Activated T-helper 2 cell treated with anti-CD3 and anti-CD28 coated beads, Interferon-gamma antibody, Interleukin-2, Interleukin-4, amounts not matched to agents 10 μg/mL and 5 μg/mL and 100 μg/mL, durations not matched to agents 14 hours and 24 hours and 36 hours (primary cell): Measurements from ENCODE around the gene YTHDF1. TPM values are rescaled to one million over a fixed set of nuclear protein-coding genes. Genes with fewer than 3 reads are reported as not detected.
"Not testable (repeated sequence)": the region's sequence is repeated elsewhere in the genome, so short reads cannot be mapped to it uniquely, and the experiment has no call there.

Experiments
- DNase-seq: peaks from one replicate; pipeline ENCODE4 v3.0.0; 2021; ENCODE audit warnings: low spot score
- H3K27ac Mint-ChIP-seq: one replicate; pipeline ENCODE4 v1.8.0; 2021; ENCODE audit warnings: mixed read lengths
- H3K27me3 Mint-ChIP-seq: one replicate; pipeline ENCODE4 v1.8.0; 2021; ENCODE audit warnings: low read depth, mixed read lengths
- H3K36me3 Mint-ChIP-seq: one replicate; pipeline ENCODE4 v1.8.0; 2021; ENCODE audit warnings: low read depth, mixed read lengths
- H3K4me1 Mint-ChIP-seq: one replicate; pipeline ENCODE4 v1.8.0; 2021; ENCODE audit warnings: low read depth, mixed read lengths
- H3K4me3 Mint-ChIP-seq: one replicate; pipeline ENCODE4 v1.8.0; 2021; ENCODE audit warnings: low read depth, mild to moderate bottlenecking, moderate library complexity, mixed read lengths
- H3K9me3 Mint-ChIP-seq: one replicate; pipeline ENCODE4 v1.8.0; 2021; ENCODE audit warnings: mixed read lengths
- intact Hi-C: fragments of 100-400 bp; cut with micrococcal nuclease; formaldehyde crosslinking; loops from one replicate; pipeline ENCODE4 v1.15.1; 2023
- total RNA-seq: library from RNA; stranded (reverse); gene quantifications from 2 replicates; pipeline ENCODE4 v1.2.3, GENCODE V29; 2022

YTHDF1 gene
- total RNA-seq, 1 donor from 2014 or later, result 44.7 TPM

- no peak for DNase-seq
- intact Hi-C loops, result no loop called here
- Mint-ChIP-seq H3K9me3 (no peaks in the 10 kb centered on the region), H3K36me3 (no peaks in the 10 kb centered on the region), H3K27me3 (no peaks in the 10 kb centered on the region), H3K27ac (no peak overlapping the region), H3K4me3 (no peak overlapping the region), H3K4me1 (no peaks in the 10 kb centered on the region)
These were observed 54.7 kb downstream of the YTHDF1 start for GRCh38 chr20:63161176-63161651.

- H3K36me3 Mint-ChIP-seq, result no peaks in the 10 kb centered on the region
- H3K4me1 Mint-ChIP-seq, result no peaks in the 10 kb centered on the region
- no peak overlapping the region for H3K4me3 Mint-ChIP-seq
- no peaks in the 10 kb centered on the region for H3K27me3 Mint-ChIP-seq
- DNase-seq, result no peak
- no peaks in the 10 kb centered on the region for H3K9me3 Mint-ChIP-seq
- intact Hi-C loops, result no loop called here
- H3K27ac Mint-ChIP-seq, result no peak overlapping the region
These were observed 55.2 kb downstream of the YTHDF1 start for GRCh38 chr20:63160641-63161175.

- intact Hi-C loops, result no loop called here
These were observed 55.9 kb downstream of the YTHDF1 start for GRCh38 chr20:63159826-63160640.

GRCh38 chr20:63159251-63159650 is 56.7 kb downstream of the YTHDF1 start:
- DNase-seq, H3K27ac Mint-ChIP-seq, H3K27me3 Mint-ChIP-seq, intact Hi-C loops, H3K4me3 Mint-ChIP-seq, H3K4me1 Mint-ChIP-seq, H3K36me3 Mint-ChIP-seq, H3K9me3 Mint-ChIP-seq: not testable (repeated sequence)

More at GRCh38 chr20:63159826-63160640, 55.9 kb downstream of the YTHDF1 start:
- no peak for DNase-seq
- Mint-ChIP-seq H3K27ac (no peak overlapping the region), H3K4me1 (no peaks in the 10 kb centered on the region), H3K9me3 (no peaks in the 10 kb centered on the region), H3K36me3 (no peaks in the 10 kb centered on the region), H3K27me3 (no peaks in the 10 kb centered on the region), H3K4me3 (no peak overlapping the region)

GRCh38 chr20:63158845-63159244 is 57.1 kb downstream of the YTHDF1 start:
- intact Hi-C loops, result no loop called here

GRCh38 chr20:63158352-63158751 is 57.6 kb downstream of the YTHDF1 start:
- no peaks in the 10 kb centered on the region for H3K4me1 Mint-ChIP-seq
- no peak for DNase-seq
- H3K4me3 Mint-ChIP-seq, result no peak overlapping the region
- H3K36me3 Mint-ChIP-seq, result no peaks in the 10 kb centered on the region
- no peaks in the 10 kb centered on the region for H3K27me3 Mint-ChIP-seq
- intact Hi-C loops, result no loop called here
- no peak overlapping the region for H3K27ac Mint-ChIP-seq
- H3K9me3 Mint-ChIP-seq, result no peaks in the 10 kb centered on the region

More at GRCh38 chr20:63158845-63159244, 57.1 kb downstream of the YTHDF1 start:
- Mint-ChIP-seq H3K4me3 (no peak overlapping the region), H3K4me1 (no peaks in the 10 kb centered on the region), H3K36me3 (no peaks in the 10 kb centered on the region), H3K27ac (no peak overlapping the region), H3K9me3 (no peaks in the 10 kb centered on the region), H3K27me3 (no peaks in the 10 kb centered on the region)
- DNase-seq, result no peak

GRCh38 chr20:63157431-63157830 is 58.5 kb downstream of the YTHDF1 start:
- DNase-seq, H3K4me3 Mint-ChIP-seq, H3K4me1 Mint-ChIP-seq, H3K9me3 Mint-ChIP-seq, intact Hi-C loops, H3K27me3 Mint-ChIP-seq, H3K36me3 Mint-ChIP-seq, H3K27ac Mint-ChIP-seq: not testable (repeated sequence)

- intact Hi-C loops, result no loop called here
- Mint-ChIP-seq H3K27ac (no peak overlapping the region), H3K4me3 (no peak overlapping the region), H3K36me3 (no peaks in the 10 kb centered on the region), H3K4me1 (no peaks in the 10 kb centered on the region), H3K27me3 (no peaks in the 10 kb centered on the region), H3K9me3 (no peaks in the 10 kb centered on the region)
- no peak for DNase-seq
These were observed 59.7 kb downstream of the YTHDF1 start for GRCh38 chr20:63156221-63156671.

GRCh38 chr20:63155266-63156165 is 60.4 kb downstream of the YTHDF1 start:
- Mint-ChIP-seq H3K27me3 (no peaks in the 10 kb centered on the region), H3K36me3 (no peaks in the 10 kb centered on the region), H3K4me1 (no peaks in the 10 kb centered on the region), H3K27ac (no peak overlapping the region), H3K9me3 (no peaks in the 10 kb centered on the region), H3K4me3 (no peak overlapping the region)
- intact Hi-C loops, result no loop called here
- no peak for DNase-seq

- H3K4me3 Mint-ChIP-seq, result no peak overlapping the region
- no peaks in the 10 kb centered on the region for H3K27me3 Mint-ChIP-seq
- intact Hi-C loops, result no loop called here
- no peaks in the 10 kb centered on the region for H3K9me3 Mint-ChIP-seq
- no peak for DNase-seq
- no peak overlapping the region for H3K27ac Mint-ChIP-seq
- no peaks in the 10 kb centered on the region for H3K4me1 Mint-ChIP-seq
- no peaks in the 10 kb centered on the region for H3K36me3 Mint-ChIP-seq
These were observed 61.5 kb downstream of the YTHDF1 start for GRCh38 chr20:63154395-63154794.

- intact Hi-C loops, result no loop called here
- no peaks in the 10 kb centered on the region for H3K27me3 Mint-ChIP-seq
- H3K4me3 Mint-ChIP-seq, result no peak overlapping the region
- H3K9me3 Mint-ChIP-seq, result peaks cover under 1% of the 10 kb centered on the region
- H3K4me1 Mint-ChIP-seq, result no peaks in the 10 kb centered on the region
- H3K27ac Mint-ChIP-seq, result no peak overlapping the region
- H3K36me3 Mint-ChIP-seq, result no peaks in the 10 kb centered on the region
- no peak for DNase-seq
These were observed 62.4 kb downstream of the YTHDF1 start for GRCh38 chr20:63153254-63154221.
